ENCODE measurements around the gene NAV3. TPM values are rescaled to one million over a fixed set of nuclear protein-coding genes. Genes with fewer than 3 reads are reported as not detected.

The NAV3 gene
- polyA plus RNA-seq, 1 of the 3 experiments (the other 2 are of a cell fraction), result 10.5 TPM

- Histone ChIP-seq H3K27ac (ENCODE audit: low read depth in 2 of 2, low read length in 1 of 2) (no peak overlapping the region), H2AFZ (ENCODE audit: low read depth) (no peak overlapping the region), H3K9me2 (no peaks in the 10 kb centered on the region), H3K79me2 (ENCODE audit: insufficient read depth) (no peaks in the 10 kb centered on the region), H4K20me1 (ENCODE audit: insufficient read depth) (no peaks in the 10 kb centered on the region), H3K27me3 (ENCODE audit: insufficient read depth) (no peaks in the 10 kb centered on the region), H3K36me3 (replicated peaks in 1 of 2; ENCODE audit: control insufficient read depth in 1 of 2, insufficient read depth in 2 of 2, low read length in 1 of 2) (no peaks in the 10 kb centered on the region), H3K9ac (no peak overlapping the region), H3K4me1 (ENCODE audit: control insufficient read depth in 1 of 2, insufficient read depth in 2 of 2, low read depth in 1 of 2, low read length in 1 of 2) (peaks cover 0 to 2% of the 10 kb centered on the region in 2 experiments; a peak in 1 of 4 replicates), H3K4me2 (no peak overlapping the region), H3K4me3 (ENCODE audit: low read depth in 2 of 2, low read length in 1 of 2) (no peak overlapping the region), H3K9me3 (no peaks in the 10 kb centered on the region), H3F3A (replicated peaks; ENCODE audit: insufficient read depth) (no peaks in the 10 kb centered on the region)
- 99% methylated on average over 7 of the region's 7 CpGs for WGBS (ENCODE audit: low lambda C conversion rate)
- TF ChIP-seq GATA2 (CRISPR knock-in tag; IDR thresholded peaks at IDR 0.05) (no peak), PBX3 (IDR thresholded peaks at IDR 0.05) (no peak), IRF3 (IDR thresholded peaks at IDR 0.05; ENCODE audit: low read depth, low read length) (no peak), RCOR1 (IDR thresholded peaks at IDR 0.05; ENCODE audit: low read length) (no peak), JUND (IDR thresholded peaks at IDR 0.05) (no peak), SIN3A (IDR thresholded peaks at IDR 0.05; ENCODE audit: borderline replicate concordance, low read depth, low read length) (no peak), NRF1 (IDR thresholded peaks at IDR 0.05; ENCODE audit: low read depth, low read length) (no peak), GABPA (IDR thresholded peaks at IDR 0.05; ENCODE audit: low read depth) (no peak)
- ChIA-PET CTCF (interaction anchor here (0.7 kb wide), 1 partner anchor 80 kb away, joined by 3 read pairs; no protein-coding TSS in a partner anchor), POLR2A (interaction anchor here (0.6 kb wide), 1 partner anchor 253 kb away, joined by 3 read pairs; no protein-coding TSS in a partner anchor)
- DNase-seq, result no peak
Measured at GRCh38 chr12:78260976-78261375, 430.3 kb downstream of the NAV3 start.

GRCh38 chr12:78261901-78262300, 431.2 kb downstream of the NAV3 start:
- Histone ChIP-seq H3K36me3 (replicated peaks in 1 of 2; ENCODE audit: control insufficient read depth in 1 of 2, insufficient read depth in 2 of 2, low read length in 1 of 2) (no peaks in the 10 kb centered on the region), H3K4me1 (ENCODE audit: control insufficient read depth in 1 of 2, insufficient read depth in 2 of 2, low read depth in 1 of 2, low read length in 1 of 2) (peaks cover 0 to 2% of the 10 kb centered on the region in 2 experiments; a peak in 1 of 4 replicates), H3K27ac (ENCODE audit: low read depth in 2 of 2, low read length in 1 of 2) (no peak overlapping the region), H3K9me3 (no peaks in the 10 kb centered on the region), H3K4me2 (no peak overlapping the region), H4K20me1 (ENCODE audit: insufficient read depth) (no peaks in the 10 kb centered on the region), H3K9ac (no peak overlapping the region), H3K27me3 (ENCODE audit: insufficient read depth) (no peaks in the 10 kb centered on the region), H3K9me2 (no peaks in the 10 kb centered on the region), H2AFZ (ENCODE audit: low read depth) (peak overlapping the region; percentile 29; the same call in 1 of the 2 replicates), H3K4me3 (ENCODE audit: low read depth in 2 of 2, low read length in 1 of 2) (no peak overlapping the region), H3K79me2 (ENCODE audit: insufficient read depth) (no peaks in the 10 kb centered on the region), H3F3A (replicated peaks; ENCODE audit: insufficient read depth) (no peaks in the 10 kb centered on the region)
- ChIA-PET POLR2A (no interaction called here), CTCF (interaction anchor here (1.1 kb wide), 1 partner anchor 13 kb away, joined by 4 read pairs; no protein-coding TSS in a partner anchor)
- DNase-seq, result no peak
- no peak for TF ChIP-seq TCF12 (IDR thresholded peaks at IDR 0.05)
- TF ChIP-seq SIN3A (IDR thresholded peaks at IDR 0.05; ENCODE audit: borderline replicate concordance, low read depth, low read length), result no peak
- no peak for TF ChIP-seq ELF1 (IDR thresholded peaks at IDR 0.05)
- TF ChIP-seq TEAD4 (IDR thresholded peaks at IDR 0.05; ENCODE audit: borderline replicate concordance, insufficient read depth), result no peak
- TF ChIP-seq MXI1 (IDR thresholded peaks at IDR 0.05; ENCODE audit: low read depth, low read length), result no peak
- WGBS (ENCODE audit: low lambda C conversion rate), result 50% methylated on average over 2 of the region's 2 CpGs
